Medulla oblongata (tissue), 1 donor: ENCODE data around the gene CFAP69.

Source experiments
- DNase-seq: peaks from one replicate; pipeline ENCODE4 v3.0.0-alpha.2; 2015; ENCODE audit errors: extremely low spot score

Gene CFAP69

GRCh38 chr7:90244909-90245851 is at the start of gene CFAP69:
Gene CFAP69, plus strand, starts transcription at chr7:90245174. Its CDS starts 251 bp downstream, at chr7:90245425.
- DNase-seq, result peak; percentile 89

- no peak for DNase-seq
These were observed 43.3 kb upstream of the CFAP69 start for GRCh38 chr7:90201500-90202195.

GRCh38 chr7:90207956-90208355 is 37.0 kb upstream of the CFAP69 start:
- DNase-seq, result no peak

GRCh38 chr7:90209776-90210175 is 35.2 kb upstream of the CFAP69 start:
- DNase-seq, result no peak

- DNase-seq, result no peak
These were observed 34.5 kb upstream of the CFAP69 start for GRCh38 chr7:90210475-90210874.

GRCh38 chr7:90210981-90211380 is 34.0 kb upstream of the CFAP69 start:
- peak; percentile 11 for DNase-seq

GRCh38 chr7:90211391-90212148 is 33.4 kb upstream of the CFAP69 start, which contains the start of gene STEAP2:
Gene STEAP2, plus strand, starts transcription at chr7:90211740. Its CDS starts 13,343 bp downstream, at chr7:90225083.
- peak; percentile 76 for DNase-seq

- DNase-seq, result peak; percentile 13
These were observed 32.9 kb upstream of the CFAP69 start for GRCh38 chr7:90212149-90212495.

GRCh38 chr7:90213521-90213920 is 31.5 kb upstream of the CFAP69 start:
- no peak for DNase-seq

- no peak for DNase-seq
These were observed 28.8 kb upstream of the CFAP69 start for GRCh38 chr7:90216080-90216674.

GRCh38 chr7:90216771-90217170 is 28.2 kb upstream of the CFAP69 start:
- no peak for DNase-seq

- DNase-seq, result no peak
These were observed 22.6 kb upstream of the CFAP69 start for GRCh38 chr7:90222390-90222789.

- DNase-seq, result no peak
These were observed 21.9 kb upstream of the CFAP69 start for GRCh38 chr7:90222811-90223725.

GRCh38 chr7:90224195-90224594 is 20.8 kb upstream of the CFAP69 start:
- DNase-seq, result no peak

- no peak for DNase-seq
These were observed 19.8 kb upstream of the CFAP69 start for GRCh38 chr7:90225181-90225580.

GRCh38 chr7:90225601-90226000 is 19.4 kb upstream of the CFAP69 start:
- DNase-seq, result no peak

- no peak for DNase-seq
These were observed 17.7 kb upstream of the CFAP69 start for GRCh38 chr7:90227259-90227658.

GRCh38 chr7:90229682-90230081 is 15.3 kb upstream of the CFAP69 start:
- DNase-seq, result no peak

- no peak for DNase-seq
These were observed 14.1 kb upstream of the CFAP69 start for GRCh38 chr7:90230834-90231233.

GRCh38 chr7:90231304-90231703 is 13.7 kb upstream of the CFAP69 start:
- DNase-seq, result no peak

GRCh38 chr7:90232430-90232829 is 12.5 kb upstream of the CFAP69 start:
- no peak for DNase-seq
